Neuronal stem cell (in vitro differentiated cells): ENCODE measurements around the gene KRTAP5-2. TPM values are rescaled to one million over a fixed set of nuclear protein-coding genes. Genes with fewer than 3 reads are reported as not detected.
A peak's percentile ranks its signal among the peaks of the same experiment; 100 is the strongest.
"Not testable (repeated sequence)": the region's sequence is repeated elsewhere in the genome, so short reads cannot be mapped to it uniquely, and the experiment has no call there.

Experiments
- DNase-seq: peaks from one replicate; pipeline ENCODE4 v3.0.0-alpha.2; 2013; ENCODE audit warnings: low spot score
- H2AFZ ChIP-seq: one replicate; pipeline ENCODE4 v1.6.1; 2013; ENCODE audit warnings: mild to moderate bottlenecking, low read length, inconsistent platforms
- H2AK5ac ChIP-seq: 2 replicates; pipeline ENCODE4 v1.6.1; 2013; ENCODE audit warnings: low read depth, mild to moderate bottlenecking, inconsistent platforms, low read length, moderate library complexity, mixed read lengths
- H2BK120ac ChIP-seq: 2 replicates; pipeline ENCODE4 v1.6.1; 2013; ENCODE audit warnings: low read depth, mild to moderate bottlenecking, inconsistent platforms, low read length, moderate library complexity, mixed read lengths
- H2BK12ac ChIP-seq: one replicate; pipeline ENCODE4 v1.6.1; 2013; ENCODE audit warnings: low read length, inconsistent platforms
- H2BK15ac ChIP-seq: 2 replicates; pipeline ENCODE4 v1.6.1; 2013; ENCODE audit warnings: mild to moderate bottlenecking, low read length, inconsistent platforms, mixed read lengths
- H2BK5ac ChIP-seq: one replicate; pipeline ENCODE4 v1.6.1; 2013; ENCODE audit warnings: inconsistent platforms, mild to moderate bottlenecking, low read length, moderate library complexity
- H3K14ac ChIP-seq: one replicate; pipeline ENCODE4 v1.6.1; 2013; ENCODE audit warnings: low read length, inconsistent platforms
- H3K18ac ChIP-seq: 2 replicates; pipeline ENCODE4 v1.6.1; 2013; ENCODE audit warnings: low read length, inconsistent platforms
- H3K23ac ChIP-seq: 2 replicates; pipeline ENCODE4 v1.6.1; 2013; ENCODE audit warnings: low read depth, mild to moderate bottlenecking, mixed read lengths, low read length, inconsistent platforms; ENCODE audit not compliant: poor library complexity
- H3K27ac ChIP-seq: replicated peaks from 3 replicates; pipeline ENCODE4 v1.5.1; 2013; ENCODE audit warnings: low read length, inconsistent platforms
- H3K27me3 ChIP-seq, 3 experiments: 2 replicates each; pipeline ENCODE4 v1.6.1; 2013; ENCODE audit warnings: low read length in 3 of 3, mild to moderate bottlenecking in 2 of 3, inconsistent platforms in 1 of 3, low read depth in 1 of 3, mixed read lengths in 1 of 3, moderate library complexity in 1 of 3; ENCODE audit not compliant: control insufficient read depth in 3 of 3, insufficient read depth in 3 of 3
- H3K36me3 ChIP-seq, 2 donors: replicated peaks in 1 of 2; 2 replicates each; pipeline ENCODE4 v1.6.1; 2013; ENCODE audit warnings: low read length in 2 of 2; ENCODE audit not compliant: control insufficient read depth in 2 of 2, insufficient read depth in 2 of 2
- H3K4ac ChIP-seq: 2 replicates; pipeline ENCODE4 v1.6.1; 2013; ENCODE audit warnings: inconsistent platforms, mild to moderate bottlenecking, low read length, moderate library complexity
- H3K4me1 ChIP-seq, 2 donors: 1 replicate in 1 of 2; 2 replicates in 1 of 2; pipeline ENCODE4 v1.6.1; 2013; ENCODE audit warnings: low read length in 2 of 2, low read depth in 1 of 2; ENCODE audit not compliant: control insufficient read depth in 2 of 2, insufficient read depth in 1 of 2
- H3K4me2 ChIP-seq: one replicate; pipeline ENCODE4 v1.6.1; 2013; ENCODE audit warnings: mild to moderate bottlenecking, low read length, inconsistent platforms; ENCODE audit not compliant: insufficient read depth, poor library complexity, severe bottlenecking
- H3K4me3 ChIP-seq, 2 donors: 2 replicates each; pipeline ENCODE4 v1.5.1; 2013; ENCODE audit warnings: low read length in 2 of 2, mild to moderate bottlenecking in 2 of 2, inconsistent platforms in 1 of 2, moderate library complexity in 1 of 2
- H3K79me1 ChIP-seq: one replicate; pipeline ENCODE4 v1.6.1; 2013; ENCODE audit warnings: low read depth, mild to moderate bottlenecking, inconsistent platforms, low read length, moderate library complexity
- H3K9ac ChIP-seq: one replicate; pipeline ENCODE4 v1.6.1; 2013; ENCODE audit warnings: mild to moderate bottlenecking, low read depth, low read length, inconsistent platforms; ENCODE audit not compliant: poor library complexity
- H3K9me3 ChIP-seq, 2 donors: replicated peaks in 1 of 2; 2 replicates each; pipeline versions ENCODE3 to v1.6.1; 2013; ENCODE audit warnings: low read length in 2 of 2, mild to moderate bottlenecking in 2 of 2, inconsistent platforms in 1 of 2, low read depth in 1 of 2, mixed read lengths in 1 of 2, moderate library complexity in 1 of 2; ENCODE audit not compliant: control insufficient read depth in 2 of 2, insufficient read depth in 1 of 2
- H4K8ac ChIP-seq: one replicate; pipeline ENCODE4 v1.6.1; 2013; ENCODE audit warnings: low read depth, mild to moderate bottlenecking, inconsistent platforms, low read length, moderate library complexity
- H4K91ac ChIP-seq: one replicate; pipeline ENCODE4 v1.6.1; 2013; ENCODE audit warnings: low read length, low read depth, mild to moderate bottlenecking, inconsistent platforms; ENCODE audit not compliant: poor library complexity
- WGBS, 2 donors: extraction: QIAGEN DNeasy Blood & Tissue Kit; methylation state at CpG; one replicate each; pipeline ENCODE4 v1.1.7; 2013; ENCODE audit warnings: missing lambda C conversion rate in 2 of 2, mixed read lengths in 1 of 2; ENCODE audit not compliant: insufficient read length in 2 of 2, insufficient replicate concordance in 1 of 2; ENCODE audit errors: extremely low coverage in 2 of 2; 5-methylcytosine and 5-hydroxymethylcytosine counted together
- polyA plus RNA-seq, 2 experiments: library from polyadenylated mRNA; stranded (reverse); fragments of 200-250 nt; gene quantifications; one replicate each; pipeline ENCODE4 v1.2.3, GENCODE V29; 2013

KRTAP5-2 gene
- not detected for polyA plus RNA-seq (2013, experiment 1 of 2)
- polyA plus RNA-seq (2013, experiment 2 of 2): not detected

GRCh38 chr11:1597994-1598380, at the start of gene KRTAP5-2:
Gene KRTAP5-2 (minus strand): TSS chr11:1598294. CDS start chr11:1598250, 44 bp downstream.
- DNase-seq: no peak
- peak within 1 kb of the TSS; percentile 43 for H4K8ac ChIP-seq
- no peak within 1 kb of the TSS for H3K14ac ChIP-seq
- H2AFZ ChIP-seq: no peak within 1 kb of the TSS
- H3K79me1 ChIP-seq: no peaks in the 10 kb centered on the region
- no peak within 1 kb of the TSS for H2AK5ac ChIP-seq
- H3K4me3 ChIP-seq: no peak within 1 kb of the TSS
- H3K4me1 ChIP-seq: no peaks in the 10 kb centered on the region
- no peak within 1 kb of the TSS for H2BK120ac ChIP-seq
- H3K36me3 ChIP-seq: no peaks in the 10 kb centered on the region
- no peak within 1 kb of the TSS for H4K91ac ChIP-seq
- H3K18ac ChIP-seq: no peak within 1 kb of the TSS
- peaks cover 0 to 22% (median 11%) of the 10 kb centered on the region in 3 experiments for H3K27me3 ChIP-seq
- H3K4ac ChIP-seq: no peak within 1 kb of the TSS
- peak within 1 kb of the TSS; percentile 60 for H3K9ac ChIP-seq
- no CpG with 5 or more reads among the region's 4 CpGs for WGBS, 2 donors
- H3K4me2 ChIP-seq: no peak within 1 kb of the TSS
- H3K23ac ChIP-seq: peak within 1 kb of the TSS; percentile 65
- H2BK5ac ChIP-seq: no peak within 1 kb of the TSS
- H2BK15ac ChIP-seq: no peak within 1 kb of the TSS
- H2BK12ac ChIP-seq: no peak within 1 kb of the TSS
- no peaks in the 10 kb centered on the region for H3K9me3 ChIP-seq
- no peak within 1 kb of the TSS for H3K27ac ChIP-seq

- not testable (repeated sequence) for H2BK15ac ChIP-seq, H2BK5ac ChIP-seq, H4K8ac ChIP-seq, H3K4ac ChIP-seq, H3K27ac ChIP-seq, H2BK120ac ChIP-seq, H3K14ac ChIP-seq, H4K91ac ChIP-seq, H3K9me3 ChIP-seq, H3K4me2 ChIP-seq, H3K36me3 ChIP-seq, H2AFZ ChIP-seq, H3K4me3 ChIP-seq, H3K79me1 ChIP-seq, H3K4me1 ChIP-seq, H2AK5ac ChIP-seq, H3K23ac ChIP-seq, H2BK12ac ChIP-seq, H3K9ac ChIP-seq, DNase-seq, H3K18ac ChIP-seq
- WGBS, 2 donors: no CpG with 5 or more reads among the region's 10 CpGs
- H3K27me3 ChIP-seq: peaks cover 0 to 29% (median 2%) of the 10 kb centered on the region in 3 experiments
Measured at GRCh38 chr11:1646540-1646939, 48.4 kb upstream of the KRTAP5-2 start.

- no peak overlapping the region for H3K23ac ChIP-seq
- H3K9me3 ChIP-seq: no peaks in the 10 kb centered on the region
- H3K9ac ChIP-seq: no peak overlapping the region
- DNase-seq: no peak
- H3K4me2 ChIP-seq: no peak overlapping the region
- no peak overlapping the region for H2BK120ac ChIP-seq
- no peak overlapping the region for H4K8ac ChIP-seq
- peak overlapping the region; percentile 8 for H2AK5ac ChIP-seq
- H3K4me3 ChIP-seq: no peak overlapping the region
- peak overlapping the region; percentile 27 for H2BK15ac ChIP-seq
- no peak overlapping the region for H3K4ac ChIP-seq
- no peak overlapping the region for H2BK5ac ChIP-seq
- H3K4me1 ChIP-seq: no peaks in the 10 kb centered on the region
- H3K27me3 ChIP-seq: peaks cover 0 to 31% (median 0%) of the 10 kb centered on the region in 3 experiments
- no peaks in the 10 kb centered on the region for H3K36me3 ChIP-seq
- no peak overlapping the region for H3K14ac ChIP-seq
- no peak overlapping the region for H3K27ac ChIP-seq
- WGBS, 2 donors: no CpG with 5 or more reads among the region's 12 CpGs
- H4K91ac ChIP-seq: no peak overlapping the region
- H3K79me1 ChIP-seq: no peaks in the 10 kb centered on the region
- no peak overlapping the region for H2AFZ ChIP-seq
- H2BK12ac ChIP-seq: peak overlapping the region; percentile 26
- no peak overlapping the region for H3K18ac ChIP-seq
Measured at GRCh38 chr11:1645357-1645821, 47.3 kb upstream of the KRTAP5-2 start.

- Histone ChIP-seq H2AK5ac (peak overlapping the region; percentile 8), H3K27me3 (peaks cover 0 to 37% (median 0%) of the 10 kb centered on the region in 3 experiments), H3K9ac (no peak overlapping the region), H2BK12ac (no peak overlapping the region), H3K79me1 (no peaks in the 10 kb centered on the region), H3K27ac (no peak overlapping the region), H3K4me1 (no peaks in the 10 kb centered on the region), H3K14ac (no peak overlapping the region), H4K91ac (no peak overlapping the region), H3K4ac (no peak overlapping the region), H2BK120ac (no peak overlapping the region), H3K23ac (no peak overlapping the region), H3K18ac (peak overlapping the region; percentile 13), H2AFZ (no peak overlapping the region), H3K36me3 (no peaks in the 10 kb centered on the region), H4K8ac (no peak overlapping the region), H2BK5ac (no peak overlapping the region), H3K9me3 (no peaks in the 10 kb centered on the region), H2BK15ac (peak overlapping the region; percentile 26), H3K4me3 (no peak overlapping the region), H3K4me2 (no peak overlapping the region)
- DNase-seq: no peak
- WGBS, 2 donors: no CpG with 5 or more reads among the region's 20 CpGs
Measured at GRCh38 chr11:1644601-1645356, 46.7 kb upstream of the KRTAP5-2 start.
